ENCODE measurements around the gene BOK.

GRCh38 chr2:241558532-241559322 lies at the start of gene BOK:
- TF ChIP-seq CTCF (IDR thresholded peaks at IDR 0.05; ENCODE audit: borderline replicate concordance, extremely low read depth, low read length, poor library complexity, severe bottlenecking) = no peak
- TF ChIP-seq EZH2 (IDR thresholded peaks at IDR 0.05; ENCODE audit: borderline replicate concordance, low read depth, low read length, severe bottlenecking) = no peak
